Muscle of leg (tissue), 11 donors: ENCODE measurements around the gene CSNK1D. TPM values are rescaled to one million over a fixed set of nuclear protein-coding genes. Genes with fewer than 3 reads are reported as not detected.
A peak's percentile ranks its signal among the peaks of the same experiment; 100 is the strongest.

ENCODE experiments used
- DNase-seq: peaks from one replicate; pipeline ENCODE4 v3.0.0; 2013
- H3K27ac ChIP-seq: one replicate; pipeline ENCODE4 v1.5.1; 2013; ENCODE audit warnings: mild to moderate bottlenecking, low read length, control low read depth
- H3K27me3 ChIP-seq: one replicate; pipeline ENCODE4 v1.6.1; 2013; ENCODE audit warnings: low read length; ENCODE audit not compliant: control insufficient read depth, insufficient read depth
- H3K36me3 ChIP-seq: one replicate; pipeline ENCODE4 v1.6.1; 2013; ENCODE audit warnings: low read length; ENCODE audit not compliant: control insufficient read depth, insufficient read depth
- H3K4me1 ChIP-seq: one replicate; pipeline ENCODE4 v1.6.1; 2013; ENCODE audit warnings: low read length; ENCODE audit not compliant: control insufficient read depth, insufficient read depth
- H3K4me3 ChIP-seq: one replicate; pipeline ENCODE4 v1.5.1; 2013; ENCODE audit warnings: low read length, control low read depth
- H3K9me3 ChIP-seq: replicated peaks from 2 replicates; pipeline ENCODE4 v1.6.1; 2013; ENCODE audit warnings: low read depth, low read length; ENCODE audit not compliant: control insufficient read depth
- WGBS: methylation state at CpG from one replicate; pipeline ENCODE4 v1.1.5; 2013; ENCODE audit warnings: missing lambda C conversion rate; ENCODE audit not compliant: insufficient coverage; 5-methylcytosine and 5-hydroxymethylcytosine counted together
- polyA plus RNA-seq, 8 donors: library from polyadenylated mRNA; unstranded; fragments of 120-200 nt; gene quantifications; one replicate each; pipeline versions ENCODE4 v1.2.1 to v1.2.3, GENCODE V29; 2013; ENCODE audit warnings: inconsistent platforms in 1 of 8, low replicate concordance in 1 of 8; ENCODE audit not compliant: insufficient read length in 8 of 8, insufficient read depth in 1 of 8
- total RNA-seq: library from RNA; stranded (reverse); fragments of 120-200 nt; gene quantifications from one replicate; pipeline ENCODE4 v1.2.4, GENCODE V29; 2013

The CSNK1D gene
- total and polyA plus RNA-seq, 9 donors, result 15.0 to 82.2 (median 71.8) TPM

- DNase-seq, result peak; percentile 67
- WGBS, result 38% methylated on average over 21 of the region's 21 CpGs
- peaks cover 44% of the 10 kb centered on the region for H3K4me1 ChIP-seq
These were observed 27.3 kb upstream of the CSNK1D start for GRCh38 chr17:82300707-82301270.

GRCh38 chr17:82300228-82300627, 26.7 kb upstream of the CSNK1D start:
- H3K4me3 ChIP-seq, result no peak overlapping the region
- peaks cover 23% of the 10 kb centered on the region for H3K27me3 ChIP-seq
- no peaks in the 10 kb centered on the region for H3K9me3 ChIP-seq
- 92% methylated on average over 8 of the region's 13 CpGs for WGBS
- H3K4me1 ChIP-seq, result peaks cover 42% of the 10 kb centered on the region
- DNase-seq, result no peak
- no peaks in the 10 kb centered on the region for H3K36me3 ChIP-seq
- H3K27ac ChIP-seq, result no peak overlapping the region

More at GRCh38 chr17:82300707-82301270, 27.3 kb upstream of the CSNK1D start:
- H3K36me3 ChIP-seq, result no peaks in the 10 kb centered on the region
- H3K27ac ChIP-seq, result no peak overlapping the region
- H3K4me3 ChIP-seq, result no peak overlapping the region
- H3K27me3 ChIP-seq, result peaks cover 23% of the 10 kb centered on the region
- H3K9me3 ChIP-seq, result no peaks in the 10 kb centered on the region

GRCh38 chr17:82299452-82299851, 26.0 kb upstream of the CSNK1D start:
- Histone ChIP-seq H3K36me3 (no peaks in the 10 kb centered on the region), H3K27ac (no peak overlapping the region), H3K4me1 (peaks cover 34% of the 10 kb centered on the region), H3K27me3 (peaks cover 23% of the 10 kb centered on the region), H3K4me3 (no peak overlapping the region), H3K9me3 (no peaks in the 10 kb centered on the region)
- DNase-seq, result no peak
- WGBS, result 100% methylated on average over 5 of the region's 10 CpGs

- H3K4me3 ChIP-seq, result peak overlapping the region; percentile 21
- no peaks in the 10 kb centered on the region for H3K9me3 ChIP-seq
- H3K27me3 ChIP-seq, result peaks cover 20% of the 10 kb centered on the region
- no peaks in the 10 kb centered on the region for H3K36me3 ChIP-seq
- WGBS, result 77% methylated on average over 22 of the region's 27 CpGs
- DNase-seq, result no peak
- peak overlapping the region; percentile 82 for H3K27ac ChIP-seq
- H3K4me1 ChIP-seq, result peaks cover 32% of the 10 kb centered on the region
These were observed 25.3 kb upstream of the CSNK1D start for GRCh38 chr17:82298538-82299421.

- Histone ChIP-seq H3K27ac (peak overlapping the region; percentile 82), H3K27me3 (peaks cover 14% of the 10 kb centered on the region), H3K4me3 (peak overlapping the region; percentile 21), H3K36me3 (no peaks in the 10 kb centered on the region), H3K9me3 (no peaks in the 10 kb centered on the region), H3K4me1 (peaks cover 36% of the 10 kb centered on the region)
- WGBS, result 3% methylated on average over 14 of the region's 36 CpGs
- peak; percentile 90 for DNase-seq
These were observed 24.4 kb upstream of the CSNK1D start for GRCh38 chr17:82297714-82298537.

- peak overlapping the region; percentile 82 for H3K27ac ChIP-seq
- no peaks in the 10 kb centered on the region for H3K36me3 ChIP-seq
- H3K4me3 ChIP-seq, result no peak overlapping the region
- peak; percentile 67 for DNase-seq
- H3K4me1 ChIP-seq, result peaks cover 36% of the 10 kb centered on the region
- 49% methylated on average over 14 of the region's 19 CpGs for WGBS
- H3K27me3 ChIP-seq, result peaks cover 9% of the 10 kb centered on the region
- H3K9me3 ChIP-seq, result no peaks in the 10 kb centered on the region
These were observed 23.8 kb upstream of the CSNK1D start for GRCh38 chr17:82297280-82297713.

- peaks cover 7% of the 10 kb centered on the region for H3K27me3 ChIP-seq
- 13% methylated on average over 2 of the region's 7 CpGs for WGBS
- peak; percentile 48 for DNase-seq
- no peak overlapping the region for H3K4me3 ChIP-seq
- peaks cover 42% of the 10 kb centered on the region for H3K4me1 ChIP-seq
- H3K36me3 ChIP-seq, result no peaks in the 10 kb centered on the region
- no peaks in the 10 kb centered on the region for H3K9me3 ChIP-seq
- H3K27ac ChIP-seq, result peak overlapping the region; percentile 82
These were observed 23.2 kb upstream of the CSNK1D start for GRCh38 chr17:82296511-82297279.

- H3K9me3 ChIP-seq, result no peaks in the 10 kb centered on the region
- H3K27me3 ChIP-seq, result peaks cover 7% of the 10 kb centered on the region
- H3K4me3 ChIP-seq, result no peak overlapping the region
- no peaks in the 10 kb centered on the region for H3K36me3 ChIP-seq
- H3K27ac ChIP-seq, result no peak overlapping the region
- H3K4me1 ChIP-seq, result peaks cover 35% of the 10 kb centered on the region
- no peak for DNase-seq
- WGBS, result 69% methylated on average over 4 of the region's 4 CpGs
These were observed 21.9 kb upstream of the CSNK1D start for GRCh38 chr17:82295472-82295814.

- peaks cover 7% of the 10 kb centered on the region for H3K27me3 ChIP-seq
- H3K27ac ChIP-seq, result no peak overlapping the region
- H3K9me3 ChIP-seq, result no peaks in the 10 kb centered on the region
- H3K4me3 ChIP-seq, result peak overlapping the region; percentile 37
- H3K36me3 ChIP-seq, result no peaks in the 10 kb centered on the region
- WGBS, result 84% methylated on average over 7 of the region's 15 CpGs
- DNase-seq, result no peak
- H3K4me1 ChIP-seq, result peaks cover 35% of the 10 kb centered on the region
These were observed 20.7 kb upstream of the CSNK1D start for GRCh38 chr17:82294064-82294773.
